GM12878 (cell line): ENCODE results near the gene SUN5. TPM values are rescaled to one million over a fixed set of nuclear protein-coding genes. Genes with fewer than 3 reads are reported as not detected.

ENCODE experiments used
- ATAC-seq: fragments of 200-7000 bp; cut with Tn5 transposase; 3 replicates; pipeline ENCODE4 v1.9.1; 2020; ENCODE audit warnings: mild to moderate bottlenecking, moderate library complexity
- BruUV-seq: library from RNA; stranded (reverse); fragments of 400-500 nt; replicated peaks from 2 replicates; lab custom pipeline; 2021; lab: Mats Ljungman, UMichigan
- CTCF ChIA-PET: fragments of 300-600 bp; sonication (Branson Sonifier 250); formaldehyde crosslinking; extraction: SDS; loops from one replicate; lab custom pipeline; 2021; ENCODE audit warnings: inconsistent platforms; lab: Yijun Ruan, JAX
- POLR2A ChIA-PET: fragments of 350-600 bp; formaldehyde crosslinking; extraction: SDS; loops from one replicate; lab custom pipeline; 2021; ENCODE audit warnings: inconsistent platforms; lab: Charles Lee
- RAD21 ChIA-PET: fragments of 300-600 bp; sonication (Branson Sonifier 250); formaldehyde crosslinking; loops from one replicate; lab custom pipeline; 2023; ENCODE audit warnings: antibody characterized with exemption; ENCODE audit not compliant: unreplicated experiment; lab: Charles Lee
- SMC1A ChIA-PET: fragments of 300-600 bp; sonication (Branson Sonifier 250); formaldehyde crosslinking; loops from one replicate; lab custom pipeline; 2023; ENCODE audit not compliant: unreplicated experiment, uncharacterized antibody; lab: Charles Lee
- DNase-seq: peaks from one replicate; pipeline ENCODE4 v3.0.0-alpha.2; 2011; ENCODE audit warnings: low read depth, low spot score
- FAIRE-seq: peaks from 3 replicates; lab custom pipeline; 2011; peaks lifted over from hg19 to GRCh38; lab: Jason Lieb, UNC
- H2AFZ ChIP-seq: 2 replicates; pipeline ENCODE4 v1.6.0; 2011; ENCODE audit warnings: low read depth, low read length, control low read depth; ENCODE audit not compliant: control insufficient read depth
- H3K27ac ChIP-seq: 2 replicates; pipeline ENCODE4 v1.5.1; 2011; ENCODE audit warnings: control low read depth; ENCODE audit not compliant: control insufficient read depth, insufficient read depth
- H3K27me3 ChIP-seq, 2 experiments: replicated peaks in 1 of 2; 2 replicates each; pipeline versions ENCODE4 v1.6.0 to v1.6.1; 2011; ENCODE audit warnings: low read length in 1 of 2; ENCODE audit not compliant: control insufficient read depth in 2 of 2, insufficient read depth in 2 of 2
- H3K36me3 ChIP-seq, 2 experiments: 2 replicates each; pipeline ENCODE4 v1.5.1; 2011; ENCODE audit warnings: low read length in 1 of 2; ENCODE audit not compliant: control insufficient read depth in 2 of 2, insufficient read depth in 2 of 2
- H3K4me1 ChIP-seq: 2 replicates; pipeline ENCODE4 v1.6.1; 2011; ENCODE audit warnings: mild to moderate bottlenecking, low read length, moderate library complexity, mixed read lengths; ENCODE audit not compliant: control insufficient read depth, insufficient read depth
- H3K4me2 ChIP-seq: 2 replicates; pipeline ENCODE4 v1.6.0; 2011; ENCODE audit warnings: control low read depth; ENCODE audit not compliant: control insufficient read depth, insufficient read depth
- H3K4me3 ChIP-seq: fragments of 200-600 bp; sonication (generic); 2 replicates; pipeline ENCODE4 v1.5.1; 2016
- H3K79me2 ChIP-seq: 2 replicates; pipeline ENCODE4 v1.6.0; 2011; ENCODE audit warnings: low read length; ENCODE audit not compliant: control insufficient read depth, insufficient read depth
- H3K9ac ChIP-seq: 2 replicates; pipeline ENCODE4 v1.8.0; 2011; ENCODE audit warnings: low read length, control low read depth, mixed read lengths; ENCODE audit not compliant: control insufficient read depth, insufficient read depth
- H3K9me3 ChIP-seq: replicated peaks from 3 replicates; pipeline ENCODE4 v1.5.1; 2011; ENCODE audit warnings: mild to moderate bottlenecking, low read length; ENCODE audit not compliant: control insufficient read depth, insufficient read depth
- H4K20me1 ChIP-seq: 2 replicates; pipeline ENCODE4 v1.6.0; 2011; ENCODE audit not compliant: control insufficient read depth, insufficient read depth
- JUND ChIP-seq: IDR thresholded peaks from 2 replicates; pipeline ENCODE4 v1.6.1; 2012; ENCODE audit warnings: low read depth, mild to moderate bottlenecking, low read length, improper control_type of control experiment, moderate library complexity
- SIX5 ChIP-seq: IDR thresholded peaks from 2 replicates; pipeline ENCODE4 v1.6.1; 2011; ENCODE audit warnings: mild to moderate bottlenecking, low read depth, low read length, moderate library complexity; ENCODE audit not compliant: severe bottlenecking
- WGBS: methylation state at CpG from one replicate; pipeline ENCODE4 v1.1.6; 2016; ENCODE audit warnings: low lambda C conversion rate; ENCODE audit not compliant: insufficient replicate concordance, insufficient coverage; ENCODE audit errors: missing lambda C conversion rate; 5-methylcytosine and 5-hydroxymethylcytosine counted together
- in situ Hi-C: fragments of 300-500 bp; cut with MboI; formaldehyde crosslinking; loops from 9 replicates; pipeline ENCODE4 v1.14.3; 2018; ENCODE audit warnings: mixed read lengths
- intact Hi-C: fragments of 100-400 bp; cut with micrococcal nuclease; formaldehyde crosslinking; loops from one replicate; pipeline ENCODE4 v1.14.2; 2022; ENCODE audit not compliant: unreplicated experiment
- polyA plus RNA-seq, 11 experiments: library from polyadenylated mRNA; depleted of rRNA in 4 of 11; unstranded in 6 of 11; stranded (reverse) in 5 of 11; fragments of >200 nt; fragmentation: Nextera tagmentation in 4 of 11; fragmentation: Illumina TruSeq in 1 of 11; extraction: Ambion mirVana in 4 of 11; extraction: Trizol in 1 of 11; gene quantifications; 1 replicate in 1 of 11; 2 replicates in 10 of 11; pipeline versions ENCODE4 v1.2.1 to v1.2.3, GENCODE V29; 2011 to 2016; ENCODE audit warnings: inconsistent platforms in 2 of 11, missing spikeins in 2 of 11, low read depth in 1 of 11
- total RNA-seq, 4 experiments: library from RNA; depleted of rRNA in 3 of 4; stranded (reverse); fragments of >200 nt in 3 of 4; fragmentation: Illumina TruSeq in 1 of 4; extraction: Trizol in 1 of 4; gene quantifications; 2 replicates each; pipeline versions ENCODE4 v1.2.1 to v1.2.3, GENCODE V29; 2013 to 2021

Gene SUN5
- total and polyA plus RNA-seq, 10 of the 15 experiments (the other 5 are each of a cell fraction or from before 2014, with no cell fraction given) = not detected

DNA sequence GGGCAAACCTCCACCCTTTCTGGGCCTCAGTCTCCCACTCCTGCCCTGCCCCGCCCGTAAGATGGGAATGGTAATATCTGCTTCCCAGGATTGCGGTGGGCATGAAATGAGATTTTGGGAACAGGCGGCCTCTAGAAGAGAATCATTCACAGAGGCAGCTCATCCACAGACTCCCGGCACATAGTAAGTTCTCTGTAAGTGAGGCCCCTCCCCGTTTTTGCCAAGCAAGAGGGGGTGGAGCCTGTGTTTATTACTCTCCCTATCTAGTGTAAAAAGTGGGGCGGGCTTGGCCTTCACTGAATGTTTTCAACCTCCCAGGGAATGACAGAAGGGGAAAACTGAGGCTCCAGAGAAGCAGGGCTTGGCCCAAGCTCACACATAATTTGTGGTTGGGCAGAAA, 20.0 kb downstream of the SUN5 start:
- no peaks in the 10 kb centered on the region for H3K4me1 ChIP-seq
- H3K27me3 ChIP-seq = no peaks in the 10 kb centered on the region; a peak in 2 of 4 replicates
- intact Hi-C loops = no loop called here
- H3K79me2 ChIP-seq = no peaks in the 10 kb centered on the region
- ChIA-PET CTCF (no interaction called here), RAD21 (no interaction called here), POLR2A (no interaction called here), SMC1A (no interaction called here)
- TF ChIP-seq JUND = no peak
- BruUV-seq = no TSS peak
- H3K36me3 ChIP-seq = no peaks in the 10 kb centered on the region
- H4K20me1 ChIP-seq = no peaks in the 10 kb centered on the region
- FAIRE-seq = no peak
- no peaks in the 10 kb centered on the region for H3K9me3 ChIP-seq
- H3K9ac ChIP-seq = no peak overlapping the region
- no peak for DNase-seq
- H3K4me2 ChIP-seq = no peak overlapping the region
- WGBS = 49% methylated on average over 7 of the region's 7 CpGs
- no peak overlapping the region for H3K4me3 ChIP-seq
- H2AFZ ChIP-seq = no peak overlapping the region
- in situ Hi-C loops = no loop called here
- H3K27ac ChIP-seq = no peak overlapping the region
- no peak for ATAC-seq

- Histone ChIP-seq H3K9ac (no peak overlapping the region), H3K4me2 (no peak overlapping the region), H3K9me3 (no peaks in the 10 kb centered on the region), H3K79me2 (no peaks in the 10 kb centered on the region), H3K4me3 (no peak overlapping the region), H3K27ac (no peak overlapping the region), H2AFZ (no peak overlapping the region), H4K20me1 (no peaks in the 10 kb centered on the region), H3K36me3 (no peaks in the 10 kb centered on the region), H3K4me1 (no peaks in the 10 kb centered on the region), H3K27me3 (no peaks in the 10 kb centered on the region; a peak in 2 of 4 replicates)
- WGBS = 71% methylated on average over 12 of the region's 12 CpGs
- ATAC-seq = no peak
- ChIA-PET POLR2A (no interaction called here), CTCF (no interaction called here), RAD21 (interaction anchor here (0.9 kb wide), 1 partner anchor 12 kb away, joined by 3 read pairs; no protein-coding TSS in a partner anchor), SMC1A (no interaction called here)
- in situ Hi-C loops (no loop called here), intact Hi-C loops (no loop called here)
- FAIRE-seq = no peak
- no TSS peak for BruUV-seq
- DNase-seq = no peak
- TF ChIP-seq SIX5 = no peak
These were observed 20.6 kb downstream of the SUN5 start for GRCh38 chr20:32983459-32984112.
